ENCODE data around the gene MTCH1.
A peak's percentile ranks its signal among the peaks of the same experiment; 100 is the strongest.
"Not testable (repeated sequence)": the region's sequence is repeated elsewhere in the genome, so short reads cannot be mapped to it uniquely, and the experiment has no call there.

Gene MTCH1

GRCh38 chr6:36954262-36954931 is 31.6 kb downstream of the MTCH1 start, which contains the start of gene PI16:
TSS of gene PI16 (plus strand) at chr6:36954738. CDS start at chr6:36954761, 23 bp downstream.
- Histone ChIP-seq H3K27me3 (ENCODE audit: low read depth, low read length) (no peaks in the 10 kb centered on the region), H3K4me3 (ENCODE audit: low read depth in 1 of 2, low read length in 2 of 2) (peak within 1 kb of the TSS in 1 of 2 donors; percentile 9), H3K27ac (ENCODE audit: low read length) (no peak within 1 kb of the TSS), H3K36me3 (ENCODE audit: control insufficient read depth in 1 of 2, insufficient read depth in 2 of 2, low read length in 2 of 2) (no peaks in the 10 kb centered on the region), H3K4me1 (ENCODE audit: control insufficient read depth in 1 of 2, insufficient read depth in 2 of 2, low read length in 2 of 2) (no peaks in the 10 kb centered on the region), H3K9me3 (ENCODE audit: control insufficient read depth in 1 of 2, low read length in 2 of 2) (no peaks in the 10 kb centered on the region)

- Histone ChIP-seq H3K4me1 (ENCODE audit: control insufficient read depth in 1 of 2, insufficient read depth in 2 of 2, low read length in 2 of 2) (no peaks in the 10 kb centered on the region), H3K4me3 (ENCODE audit: low read depth in 1 of 2, low read length in 2 of 2) (no peak overlapping the region), H3K27ac (ENCODE audit: low read length) (no peak overlapping the region), H3K9me3 (ENCODE audit: control insufficient read depth in 1 of 2, low read length in 2 of 2) (no peaks in the 10 kb centered on the region), H3K36me3 (ENCODE audit: control insufficient read depth in 1 of 2, insufficient read depth in 2 of 2, low read length in 2 of 2) (no peaks in the 10 kb centered on the region), H3K27me3 (ENCODE audit: low read depth, low read length) (no peaks in the 10 kb centered on the region)
Measured at GRCh38 chr6:36953931-36954261, 32.1 kb downstream of the MTCH1 start.

GRCh38 chr6:36949636-36950035 is 36.4 kb downstream of the MTCH1 start:
- Histone ChIP-seq H3K36me3 (ENCODE audit: control insufficient read depth in 1 of 2, insufficient read depth in 2 of 2, low read length in 2 of 2) (no peaks in the 10 kb centered on the region), H3K27ac (ENCODE audit: low read length) (no peak overlapping the region)

GRCh38 chr6:36949076-36949475 is 36.9 kb downstream of the MTCH1 start:
- H3K27ac ChIP-seq (ENCODE audit: low read length); H3K9me3 ChIP-seq (ENCODE audit: control insufficient read depth in 1 of 2, low read length in 2 of 2); H3K4me1 ChIP-seq (ENCODE audit: control insufficient read depth in 1 of 2, insufficient read depth in 2 of 2, low read length in 2 of 2); H3K36me3 ChIP-seq (ENCODE audit: control insufficient read depth in 1 of 2, insufficient read depth in 2 of 2, low read length in 2 of 2); H3K4me3 ChIP-seq (ENCODE audit: low read depth in 1 of 2, low read length in 2 of 2); H3K27me3 ChIP-seq (ENCODE audit: low read depth, low read length): not testable (repeated sequence)

More at GRCh38 chr6:36949636-36950035, 36.4 kb downstream of the MTCH1 start:
- Histone ChIP-seq H3K27me3 (ENCODE audit: low read depth, low read length) (no peaks in the 10 kb centered on the region), H3K4me3 (ENCODE audit: low read depth in 1 of 2, low read length in 2 of 2) (no peak overlapping the region), H3K9me3 (ENCODE audit: control insufficient read depth in 1 of 2, low read length in 2 of 2) (no peaks in the 10 kb centered on the region), H3K4me1 (ENCODE audit: control insufficient read depth in 1 of 2, insufficient read depth in 2 of 2, low read length in 2 of 2) (no peaks in the 10 kb centered on the region)

DNA sequence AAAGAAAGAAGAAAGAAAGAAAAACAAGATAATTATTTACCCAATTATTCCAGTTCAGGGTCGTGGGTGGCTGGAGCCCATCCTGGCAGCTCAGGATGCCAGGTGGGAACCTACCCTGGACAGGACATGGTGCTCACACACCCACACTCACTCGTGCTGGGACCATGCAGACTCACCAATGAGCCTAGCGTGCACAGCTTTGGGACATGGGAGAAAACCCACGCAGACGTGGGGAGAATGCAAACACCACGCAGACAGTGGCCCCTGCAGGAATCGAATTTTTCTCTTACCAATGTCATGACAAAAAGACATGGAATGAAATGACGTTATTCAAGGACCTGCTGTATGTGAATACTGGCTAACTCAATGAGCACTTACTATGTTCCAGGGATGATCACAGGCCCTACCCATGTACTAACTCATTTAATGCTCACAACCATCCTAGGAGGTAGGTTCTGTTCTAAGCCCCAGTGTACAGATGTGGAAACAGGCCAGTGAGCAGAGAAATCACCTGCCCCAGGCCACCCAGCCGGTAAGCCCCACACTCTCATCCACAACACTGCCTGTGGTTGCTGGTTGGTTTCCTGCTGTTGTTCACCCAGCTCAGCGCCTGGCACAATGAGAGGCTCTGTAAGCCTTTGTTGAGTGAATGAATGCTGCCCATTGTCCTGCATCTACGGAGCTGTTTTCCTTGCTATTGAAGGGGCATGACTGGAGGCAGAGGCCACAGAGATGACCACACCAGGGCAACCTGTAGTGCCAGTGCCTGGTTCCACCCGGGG is 38.2 kb downstream of the MTCH1 start:
- Histone ChIP-seq H3K36me3 (ENCODE audit: control insufficient read depth in 1 of 2, insufficient read depth in 2 of 2, low read length in 2 of 2) (no peaks in the 10 kb centered on the region), H3K27ac (ENCODE audit: low read length) (no peak overlapping the region), H3K9me3 (ENCODE audit: control insufficient read depth in 1 of 2, low read length in 2 of 2) (no peaks in the 10 kb centered on the region), H3K27me3 (ENCODE audit: low read depth, low read length) (no peaks in the 10 kb centered on the region), H3K4me1 (ENCODE audit: control insufficient read depth in 1 of 2, insufficient read depth in 2 of 2, low read length in 2 of 2) (no peaks in the 10 kb centered on the region), H3K4me3 (ENCODE audit: low read depth in 1 of 2, low read length in 2 of 2) (no peak overlapping the region)

- no peak overlapping the region for H3K27ac ChIP-seq (ENCODE audit: low read length)
- H3K4me1 ChIP-seq (ENCODE audit: control insufficient read depth in 1 of 2, insufficient read depth in 2 of 2, low read length in 2 of 2) = no peaks in the 10 kb centered on the region
- H3K27me3 ChIP-seq (ENCODE audit: low read depth, low read length) = no peaks in the 10 kb centered on the region
- no peak overlapping the region for H3K4me3 ChIP-seq (ENCODE audit: low read depth in 1 of 2, low read length in 2 of 2)
- no peaks in the 10 kb centered on the region for H3K9me3 ChIP-seq (ENCODE audit: control insufficient read depth in 1 of 2, low read length in 2 of 2)
- no peaks in the 10 kb centered on the region for H3K36me3 ChIP-seq (ENCODE audit: control insufficient read depth in 1 of 2, insufficient read depth in 2 of 2, low read length in 2 of 2)
Measured at GRCh38 chr6:36946526-36946925, 39.5 kb downstream of the MTCH1 start.

- H3K27ac ChIP-seq (ENCODE audit: low read length) = no peak overlapping the region
- H3K4me1 ChIP-seq (ENCODE audit: control insufficient read depth in 1 of 2, insufficient read depth in 2 of 2, low read length in 2 of 2) = no peaks in the 10 kb centered on the region
- no peaks in the 10 kb centered on the region for H3K36me3 ChIP-seq (ENCODE audit: control insufficient read depth in 1 of 2, insufficient read depth in 2 of 2, low read length in 2 of 2)
- no peaks in the 10 kb centered on the region for H3K9me3 ChIP-seq (ENCODE audit: control insufficient read depth in 1 of 2, low read length in 2 of 2)
- H3K4me3 ChIP-seq (ENCODE audit: low read depth in 1 of 2, low read length in 2 of 2) = no peak overlapping the region
- H3K27me3 ChIP-seq (ENCODE audit: low read depth, low read length) = no peaks in the 10 kb centered on the region
Measured at GRCh38 chr6:36945301-36945700, 40.7 kb downstream of the MTCH1 start.

DNA sequence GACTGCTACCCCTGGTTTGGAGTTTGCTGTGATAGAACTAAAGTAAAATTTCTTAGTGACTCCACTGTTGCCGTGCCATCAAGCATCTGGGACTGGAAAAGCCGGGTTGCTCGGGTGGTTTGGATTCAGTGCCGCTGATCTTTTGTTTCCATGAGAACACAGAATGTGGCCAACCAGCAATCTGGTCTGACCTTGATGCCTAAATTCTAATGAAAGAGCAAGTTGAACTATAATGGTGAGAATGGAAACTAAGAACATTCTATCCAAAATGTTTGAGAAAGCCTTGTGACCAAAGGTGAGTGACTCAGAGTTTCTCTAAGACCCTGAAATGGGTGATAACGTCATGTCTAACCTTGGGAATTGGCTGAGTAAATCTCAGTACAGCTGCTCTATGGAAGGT is 41.3 kb downstream of the MTCH1 start:
- Histone ChIP-seq H3K9me3 (ENCODE audit: control insufficient read depth in 1 of 2, low read length in 2 of 2) (no peaks in the 10 kb centered on the region), H3K27me3 (ENCODE audit: low read depth, low read length) (no peaks in the 10 kb centered on the region), H3K4me1 (ENCODE audit: control insufficient read depth in 1 of 2, insufficient read depth in 2 of 2, low read length in 2 of 2) (no peaks in the 10 kb centered on the region), H3K27ac (ENCODE audit: low read length) (no peak overlapping the region), H3K4me3 (ENCODE audit: low read depth in 1 of 2, low read length in 2 of 2) (no peak overlapping the region), H3K36me3 (ENCODE audit: control insufficient read depth in 1 of 2, insufficient read depth in 2 of 2, low read length in 2 of 2) (no peaks in the 10 kb centered on the region)

- not testable (repeated sequence) for H3K4me3 ChIP-seq (ENCODE audit: low read depth in 1 of 2, low read length in 2 of 2); H3K4me1 ChIP-seq (ENCODE audit: control insufficient read depth in 1 of 2, insufficient read depth in 2 of 2, low read length in 2 of 2); H3K27ac ChIP-seq (ENCODE audit: low read length); H3K9me3 ChIP-seq (ENCODE audit: control insufficient read depth in 1 of 2, low read length in 2 of 2); H3K36me3 ChIP-seq (ENCODE audit: control insufficient read depth in 1 of 2, insufficient read depth in 2 of 2, low read length in 2 of 2); H3K27me3 ChIP-seq (ENCODE audit: low read depth, low read length)
Measured at GRCh38 chr6:36942329-36942728, 43.7 kb downstream of the MTCH1 start.

GRCh38 chr6:36941561-36941960 is 44.4 kb downstream of the MTCH1 start:
- not testable (repeated sequence) for H3K27ac ChIP-seq (ENCODE audit: low read length); H3K4me1 ChIP-seq (ENCODE audit: control insufficient read depth in 1 of 2, insufficient read depth in 2 of 2, low read length in 2 of 2); H3K27me3 ChIP-seq (ENCODE audit: low read depth, low read length); H3K4me3 ChIP-seq (ENCODE audit: low read depth in 1 of 2, low read length in 2 of 2); H3K36me3 ChIP-seq (ENCODE audit: control insufficient read depth in 1 of 2, insufficient read depth in 2 of 2, low read length in 2 of 2); H3K9me3 ChIP-seq (ENCODE audit: control insufficient read depth in 1 of 2, low read length in 2 of 2)

DNA sequence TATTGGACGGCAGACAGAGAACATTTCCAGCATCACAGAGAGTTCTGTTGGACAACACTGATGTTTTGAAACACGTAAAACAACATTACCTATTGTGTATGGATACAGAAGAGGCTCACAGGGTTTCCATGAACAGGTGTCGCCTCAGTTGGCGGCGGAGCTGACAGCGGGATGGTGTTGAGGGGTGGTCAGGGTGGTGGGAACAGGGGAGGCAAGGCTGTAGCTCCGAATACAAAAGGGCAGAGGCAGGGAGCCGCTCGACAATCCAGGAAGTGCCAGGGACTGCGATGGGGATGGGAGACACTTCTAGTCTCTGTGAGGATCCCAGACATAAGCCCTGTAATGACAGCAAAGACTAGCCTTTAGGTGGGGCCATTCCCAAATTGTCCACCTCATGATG is 46.0 kb downstream of the MTCH1 start:
- no peaks in the 10 kb centered on the region for H3K4me1 ChIP-seq (ENCODE audit: control insufficient read depth in 1 of 2, insufficient read depth in 2 of 2, low read length in 2 of 2)
- no peaks in the 10 kb centered on the region for H3K9me3 ChIP-seq (ENCODE audit: control insufficient read depth in 1 of 2, low read length in 2 of 2)
- no peak overlapping the region for H3K4me3 ChIP-seq (ENCODE audit: low read depth in 1 of 2, low read length in 2 of 2)
- no peaks in the 10 kb centered on the region for H3K27me3 ChIP-seq (ENCODE audit: low read depth, low read length)
- H3K27ac ChIP-seq (ENCODE audit: low read length) = no peak overlapping the region
- no peaks in the 10 kb centered on the region for H3K36me3 ChIP-seq (ENCODE audit: control insufficient read depth in 1 of 2, insufficient read depth in 2 of 2, low read length in 2 of 2)

DNA sequence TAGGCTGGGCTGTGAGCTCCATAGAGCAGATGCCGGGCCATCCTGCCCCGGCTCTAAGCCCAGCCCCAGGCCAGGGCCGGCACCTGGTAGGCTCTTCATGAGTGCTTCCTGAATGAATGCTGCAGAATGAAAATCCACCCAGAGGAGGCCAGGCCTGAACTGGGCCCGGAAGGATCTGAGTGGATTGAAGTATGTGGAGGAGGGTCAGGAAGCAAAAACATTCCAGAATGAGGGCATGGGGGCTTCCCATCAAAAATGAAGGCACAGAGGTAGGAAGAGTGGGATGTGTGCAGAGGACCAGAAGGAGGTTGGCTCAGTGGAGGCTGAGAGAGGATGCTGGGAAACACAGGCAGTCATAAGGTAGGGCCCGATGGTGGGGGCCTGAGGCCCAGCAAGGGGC is 47.0 kb downstream of the MTCH1 start:
- not testable (repeated sequence) for H3K27me3 ChIP-seq (ENCODE audit: low read depth, low read length); H3K27ac ChIP-seq (ENCODE audit: low read length); H3K9me3 ChIP-seq (ENCODE audit: control insufficient read depth in 1 of 2, low read length in 2 of 2); H3K4me3 ChIP-seq (ENCODE audit: low read depth in 1 of 2, low read length in 2 of 2); H3K36me3 ChIP-seq (ENCODE audit: control insufficient read depth in 1 of 2, insufficient read depth in 2 of 2, low read length in 2 of 2); H3K4me1 ChIP-seq (ENCODE audit: control insufficient read depth in 1 of 2, insufficient read depth in 2 of 2, low read length in 2 of 2)

All from muscle layer of duodenum (tissue), 2 donors.